ENCODE data around the gene S100A8.

Gene S100A8

GRCh38 chr1:153367090-153367489 is 23.8 kb downstream of the S100A8 start:
- DNase-seq (ENCODE audit: insufficient read length, low spot score) (no peak), FAIRE-seq (no peak)
- no peak for TF ChIP-seq POLR2A (IDR thresholded peaks at IDR 0.05; ENCODE audit: low read depth, low read length)

- no peak for TF ChIP-seq POLR2A (IDR thresholded peaks at IDR 0.05; ENCODE audit: low read depth, low read length)
- FAIRE-seq: no peak
- DNase-seq (ENCODE audit: insufficient read length, low spot score): no peak
These were observed 24.6 kb downstream of the S100A8 start for GRCh38 chr1:153366261-153366660.

GRCh38 chr1:153365696-153366095 is 25.2 kb downstream of the S100A8 start:
- FAIRE-seq: no peak
- TF ChIP-seq POLR2A (IDR thresholded peaks at IDR 0.05; ENCODE audit: low read depth, low read length): no peak
- no peak for DNase-seq (ENCODE audit: insufficient read length, low spot score)

- TF ChIP-seq POLR2A (IDR thresholded peaks at IDR 0.05; ENCODE audit: low read depth, low read length): no peak
- DNase-seq (ENCODE audit: insufficient read length, low spot score) (no peak), FAIRE-seq (no peak)
These were observed 25.9 kb downstream of the S100A8 start for GRCh38 chr1:153364766-153365666.

GRCh38 chr1:153364156-153364555 is 26.7 kb downstream of the S100A8 start:
- no peak for FAIRE-seq
- no peak for TF ChIP-seq POLR2A (IDR thresholded peaks at IDR 0.05; ENCODE audit: low read depth, low read length)

GRCh38 chr1:153363641-153364040 is 27.2 kb downstream of the S100A8 start:
- no peak for TF ChIP-seq POLR2A (IDR thresholded peaks at IDR 0.05; ENCODE audit: low read depth, low read length)
- FAIRE-seq (no peak), DNase-seq (ENCODE audit: insufficient read length, low spot score) (no peak)

More at GRCh38 chr1:153364156-153364555, 26.7 kb downstream of the S100A8 start:
- no peak for DNase-seq (ENCODE audit: insufficient read length, low spot score)

- DNase-seq (ENCODE audit: insufficient read length, low spot score): no peak
- FAIRE-seq: no peak
- no peak for TF ChIP-seq POLR2A (IDR thresholded peaks at IDR 0.05; ENCODE audit: low read depth, low read length)
These were observed 28.6 kb downstream of the S100A8 start for GRCh38 chr1:153362187-153362775.

GRCh38 chr1:153361480-153362109 is 29.3 kb downstream of the S100A8 start:
- TF ChIP-seq POLR2A (IDR thresholded peaks at IDR 0.05; ENCODE audit: low read depth, low read length): no peak
- no peak for DNase-seq (ENCODE audit: insufficient read length, low spot score)
- no peak for FAIRE-seq

GRCh38 chr1:153360592-153361479 is 30.0 kb downstream of the S100A8 start:
- DNase-seq (ENCODE audit: insufficient read length, low spot score): no peak
- TF ChIP-seq POLR2A (IDR thresholded peaks at IDR 0.05; ENCODE audit: low read depth, low read length): no peak
- FAIRE-seq: no peak

GRCh38 chr1:153360190-153360589 is 30.7 kb downstream of the S100A8 start:
- no peak for TF ChIP-seq POLR2A (IDR thresholded peaks at IDR 0.05; ENCODE audit: low read depth, low read length)
- FAIRE-seq (no peak), DNase-seq (ENCODE audit: insufficient read length, low spot score) (no peak)

- TF ChIP-seq POLR2A (IDR thresholded peaks at IDR 0.05; ENCODE audit: low read depth, low read length): no peak
- FAIRE-seq (no peak), DNase-seq (ENCODE audit: insufficient read length, low spot score) (no peak)
These were observed 31.6 kb downstream of the S100A8 start for GRCh38 chr1:153359241-153359640.

GRCh38 chr1:153358691-153358975 is 32.2 kb downstream of the S100A8 start:
- FAIRE-seq: no peak
- no peak for DNase-seq (ENCODE audit: insufficient read length, low spot score)
- TF ChIP-seq POLR2A (IDR thresholded peaks at IDR 0.05; ENCODE audit: low read depth, low read length): no peak

GRCh38 chr1:153357853-153358690 is 32.8 kb downstream of the S100A8 start, which contains the start of gene S100A9:
Gene S100A9, plus strand, starts transcription at chr1:153357854. Its CDS starts 430 bp downstream, at chr1:153358284.
- DNase-seq (ENCODE audit: insufficient read length, low spot score) (no peak), FAIRE-seq (no peak)
- no peak for TF ChIP-seq POLR2A (IDR thresholded peaks at IDR 0.05; ENCODE audit: low read depth, low read length)
